GM12874 (cell line): ENCODE measurements around the gene ZNF516.

ENCODE experiments used
- CTCF ChIP-seq: IDR thresholded peaks from 2 replicates; pipeline ENCODE4 v1.5.1; 2011; ENCODE audit warnings: low read depth, mild to moderate bottlenecking, control low read depth, low read length, moderate library complexity; ENCODE audit not compliant: insufficient read depth

The ZNF516 gene

DNA sequence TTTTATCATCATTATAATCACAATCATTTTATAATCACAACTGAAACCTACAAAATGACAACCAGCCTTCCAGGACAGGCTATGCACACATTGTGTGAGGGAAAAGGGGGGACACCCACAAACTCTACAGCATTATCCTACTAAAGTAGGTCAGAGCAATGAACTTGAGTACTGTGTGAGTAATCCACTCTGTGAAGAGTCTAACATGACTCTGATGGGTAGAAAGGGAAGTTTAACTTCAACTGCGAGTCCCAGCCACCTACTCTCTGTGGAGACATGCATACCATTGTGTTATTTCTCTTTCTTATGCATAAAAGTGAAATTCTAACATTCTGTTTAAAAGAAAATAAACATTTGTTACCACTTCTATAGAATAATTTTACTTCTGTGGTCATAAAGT lies 177.9 kb downstream of the ZNF516 start:
- no peak for TF ChIP-seq CTCF

DNA sequence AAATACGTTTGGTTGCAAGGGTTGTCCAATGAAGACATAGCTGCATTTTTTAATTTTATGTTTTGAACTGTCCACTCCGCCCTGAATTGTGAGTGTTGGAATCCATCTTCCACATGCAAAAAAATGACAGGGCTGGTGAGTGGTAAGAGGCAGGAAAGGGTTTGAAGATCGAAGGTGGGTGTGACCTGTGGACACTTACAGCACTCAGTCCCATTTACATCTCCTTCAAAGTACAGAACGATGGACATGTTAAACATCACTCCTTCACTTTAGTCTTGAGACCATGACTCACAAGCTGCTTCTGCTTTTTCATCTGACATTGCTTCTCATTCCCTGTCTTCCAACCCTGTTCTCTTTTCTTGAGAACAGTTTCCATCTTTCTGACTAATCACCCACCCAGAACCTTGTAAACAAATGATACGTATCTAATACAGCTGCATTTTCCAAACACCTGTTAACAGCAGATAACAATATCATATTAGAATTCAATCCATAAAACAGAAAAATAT lies 179.3 kb downstream of the ZNF516 start:
- no peak for TF ChIP-seq CTCF

DNA sequence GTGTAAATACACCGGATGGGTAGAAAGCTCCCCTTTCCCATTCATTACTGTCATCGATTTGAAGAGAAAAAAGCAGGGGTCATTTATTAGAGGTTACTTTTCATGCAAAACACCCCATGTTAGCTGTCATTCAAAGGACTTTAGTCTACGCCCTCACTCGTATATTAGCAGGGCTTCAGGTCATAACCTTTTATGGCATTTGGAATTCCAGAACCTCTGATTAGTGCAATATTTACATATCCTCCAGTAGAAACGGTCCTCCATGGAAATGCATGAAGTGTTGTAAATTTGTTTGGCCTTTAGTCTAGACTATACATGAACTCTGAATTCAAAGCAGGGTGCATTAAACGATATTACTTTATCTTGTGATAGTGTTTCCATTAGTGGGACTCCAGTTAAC lies 180.5 kb downstream of the ZNF516 start:
- TF ChIP-seq CTCF, result no peak

DNA sequence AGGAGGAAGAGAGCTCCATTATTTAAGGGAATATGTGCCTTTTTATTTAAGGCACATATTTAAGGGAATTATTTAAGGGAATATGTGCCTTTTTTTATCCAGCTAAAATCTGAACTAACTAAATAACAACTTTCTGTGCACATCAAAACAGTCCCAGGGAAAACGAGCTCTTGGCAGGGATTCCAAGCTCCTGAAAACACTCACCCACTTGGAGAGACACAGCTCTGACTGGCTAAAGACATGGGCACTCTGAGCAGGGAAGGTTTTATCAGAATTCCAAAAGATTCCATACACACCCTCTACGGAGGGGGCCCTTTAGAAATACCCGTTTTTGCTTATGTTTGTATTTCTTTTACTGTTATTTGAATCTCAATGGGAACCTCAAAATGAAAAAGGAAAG lies 181.0 kb downstream of the ZNF516 start:
- TF ChIP-seq CTCF, result no peak
